DOHH2 (cell line): ENCODE data around the gene TMEM151A.

Experiments
- CTCF ChIP-seq: fragments of 200-600 bp; sonication (generic); IDR thresholded peaks from one replicate; pipeline ENCODE4 v1.5.1; 2014; ENCODE audit warnings: antibody characterized with exemption, mild to moderate bottlenecking, low read depth, low read length; ENCODE audit not compliant: poor library complexity, severe bottlenecking
- EZH2phosphoT487 ChIP-seq: fragments of 200-600 bp; sonication (generic); IDR thresholded peaks from 2 replicates; pipeline ENCODE4 v1.6.1; 2017; ENCODE audit warnings: borderline replicate concordance, mild to moderate bottlenecking, antibody characterized with exemption, low read length, moderate library complexity, mixed read lengths

GRCh38 chr11:66281776-66282467, 9.8 kb upstream of the TMEM151A start:
- TF ChIP-seq EZH2phosphoT487 = no peak
- no peak for TF ChIP-seq CTCF
